Activated CD8-positive, alpha-beta memory T cell treated with anti-CD3 and anti-CD28 coated beads, Interleukin-2, amount 50 U/mL, for 24 hours (primary cell): ENCODE data around the gene PANK1.

Source experiments
- DNase-seq: peaks from one replicate; pipeline ENCODE4 v3.0.0-alpha.2; 2020; ENCODE audit errors: extremely low read depth

The PANK1 gene

GRCh38 chr10:89615824-89616223, 29.2 kb downstream of the PANK1 start:
- DNase-seq = no peak

DNA sequence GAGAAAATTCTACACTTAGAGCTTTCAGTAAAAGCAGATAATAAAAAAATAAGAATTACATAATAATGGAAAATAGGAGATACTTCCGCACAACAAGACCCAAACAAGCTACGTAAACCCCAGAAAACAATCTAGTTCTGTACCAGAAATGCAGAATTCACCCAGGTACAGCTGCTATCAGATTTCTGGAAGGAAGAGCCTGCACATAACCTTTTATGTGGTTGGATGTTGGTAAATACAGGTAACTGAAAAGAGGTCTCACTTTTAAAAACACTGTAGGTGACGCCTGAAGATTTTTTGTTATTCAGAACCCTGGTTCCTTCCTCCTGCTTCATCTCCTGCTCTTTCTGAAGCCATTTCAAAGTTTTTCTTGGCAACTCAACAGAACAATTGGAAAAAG, 29.9 kb downstream of the PANK1 start:
- no peak for DNase-seq

- DNase-seq = no peak
Observed at GRCh38 chr10:89613582-89613981, 31.5 kb downstream of the PANK1 start.

DNA sequence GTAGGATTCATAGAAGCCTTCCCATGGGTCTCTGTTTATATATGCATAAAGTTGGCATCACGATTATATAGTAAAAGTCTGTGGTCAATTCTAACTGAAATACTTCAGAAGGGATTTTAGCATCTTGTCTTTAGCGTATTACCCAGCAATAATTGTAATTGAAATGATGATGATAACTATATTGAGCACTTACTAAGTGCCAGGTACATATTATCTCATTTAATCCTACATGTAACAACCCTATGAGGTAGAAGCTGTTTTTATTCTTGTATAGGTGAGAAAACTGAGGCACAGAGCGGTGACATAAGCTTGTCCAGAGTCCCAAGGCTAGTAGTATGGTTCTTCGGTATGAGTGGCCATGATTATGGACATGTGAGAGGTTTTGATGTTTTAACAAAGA, 33.8 kb downstream of the PANK1 start:
- no peak for DNase-seq

DNA sequence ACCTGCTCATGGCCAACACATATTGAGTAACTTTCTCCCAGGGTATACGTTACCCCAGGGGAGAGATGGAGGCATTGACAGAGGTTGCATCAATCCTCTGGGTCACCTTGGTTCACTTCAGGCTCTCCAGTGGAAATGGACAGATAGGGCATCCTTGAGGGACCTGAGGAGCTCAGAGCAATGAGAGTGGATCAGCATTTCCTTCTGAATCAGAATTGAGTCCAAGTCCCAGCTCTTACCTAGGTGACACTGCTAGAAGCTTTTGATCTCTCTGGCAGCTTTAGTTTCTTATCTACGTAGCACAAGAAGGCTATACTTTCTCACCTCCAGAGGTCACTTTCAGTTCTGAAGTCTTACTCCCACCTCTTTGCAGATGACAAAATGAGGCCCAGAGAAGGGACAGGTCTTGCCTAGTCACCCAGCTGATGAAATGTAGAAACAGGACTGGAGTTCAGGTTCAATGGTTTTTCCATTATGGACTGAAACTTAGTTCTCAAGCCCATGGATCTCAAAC, 35.2 kb downstream of the PANK1 start:
- no peak for DNase-seq

DNA sequence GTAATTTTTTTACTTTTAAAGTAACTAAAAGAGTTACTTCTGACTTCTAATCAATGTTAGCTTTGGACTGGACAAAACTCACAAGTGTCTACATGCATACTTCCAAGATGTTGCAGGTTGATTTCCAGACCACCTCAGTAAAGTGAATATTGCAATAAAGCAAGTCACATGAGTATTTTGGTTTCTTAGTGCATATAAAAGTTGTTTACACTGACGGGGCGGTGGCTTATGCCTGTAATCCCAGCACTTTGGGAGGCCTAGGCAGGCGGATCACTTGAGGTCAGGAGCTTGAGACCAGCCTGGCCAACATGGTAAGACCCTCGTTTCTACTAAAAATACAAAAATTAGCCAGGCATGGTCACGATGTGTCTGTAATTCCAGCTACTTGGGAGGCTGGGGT, 40.8 kb downstream of the PANK1 start:
- DNase-seq = no peak

DNA sequence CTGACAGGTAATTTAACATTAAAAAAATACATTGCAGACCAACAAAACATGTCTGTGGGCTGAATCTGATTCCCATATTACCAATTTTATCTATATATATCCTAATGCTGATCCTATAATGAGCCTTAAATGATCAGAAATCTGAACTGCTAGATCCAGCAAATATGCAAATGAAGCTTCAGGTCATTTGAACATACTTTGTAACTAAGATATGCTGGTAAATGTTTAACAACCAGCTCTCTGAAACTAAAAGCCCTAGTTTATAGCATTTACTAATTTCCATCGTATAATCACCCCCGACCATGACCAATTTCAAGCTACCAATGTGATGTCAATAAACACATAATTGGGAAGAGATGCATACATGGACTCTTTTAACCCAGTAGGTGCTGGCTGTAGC, 42.1 kb downstream of the PANK1 start:
- no peak for DNase-seq

- no peak for DNase-seq
Observed at GRCh38 chr10:89601728-89602361, 43.2 kb downstream of the PANK1 start.

GRCh38 chr10:89600041-89600440, 45.0 kb downstream of the PANK1 start:
- no peak for DNase-seq

- DNase-seq = no peak
Observed at GRCh38 chr10:89593043-89593442, 52.0 kb downstream of the PANK1 start.

GRCh38 chr10:89592539-89592938, 52.5 kb downstream of the PANK1 start:
- no peak for DNase-seq

GRCh38 chr10:89591796-89592271, 53.2 kb downstream of the PANK1 start:
- no peak for DNase-seq

- DNase-seq = no peak
Observed at GRCh38 chr10:89591111-89591795, 53.8 kb downstream of the PANK1 start.

DNA sequence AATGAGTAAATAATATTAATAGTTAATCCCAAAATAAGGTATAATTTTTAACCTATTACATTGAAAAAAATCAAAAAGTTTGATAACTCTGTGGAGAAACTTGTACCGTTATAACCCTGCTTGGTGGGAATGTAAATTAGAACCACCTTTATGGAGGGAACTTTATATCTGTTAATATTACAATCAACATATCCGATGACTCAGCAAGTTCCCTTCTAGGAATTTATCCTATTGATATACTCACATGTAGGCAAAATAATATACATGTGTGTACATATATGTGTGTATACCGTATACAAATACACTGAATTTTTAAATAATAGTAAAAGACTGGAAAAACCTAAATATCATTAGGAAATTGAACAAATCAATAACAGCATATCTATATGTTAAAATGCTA, 54.7 kb downstream of the PANK1 start:
- DNase-seq = no peak

- DNase-seq = no peak
Observed at GRCh38 chr10:89589101-89589720, 55.8 kb downstream of the PANK1 start.

- no peak for DNase-seq
Observed at GRCh38 chr10:89588671-89589070, 56.4 kb downstream of the PANK1 start.

- DNase-seq = no peak
Observed at GRCh38 chr10:89582022-89582421, 63.0 kb downstream of the PANK1 start.

DNA sequence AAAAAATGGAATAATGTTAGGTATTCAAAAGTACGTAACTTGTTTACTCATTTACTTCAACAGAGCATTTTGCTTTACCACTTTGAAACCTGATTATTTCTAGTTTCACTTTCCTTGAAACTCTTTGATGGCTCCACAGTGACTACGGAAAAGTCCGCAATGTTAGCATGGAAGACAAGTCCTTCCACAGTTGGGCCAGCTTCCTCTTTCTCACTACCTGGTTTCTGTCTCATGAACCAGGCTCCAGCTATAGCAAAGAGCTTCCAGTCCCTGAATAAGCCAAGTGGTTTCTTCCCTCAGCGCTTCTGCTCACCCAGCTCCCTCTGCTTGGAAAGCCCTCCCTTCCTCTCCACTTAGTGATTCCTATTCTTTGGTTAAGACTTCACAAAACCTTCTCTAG, 64.8 kb downstream of the PANK1 start:
- DNase-seq = no peak

GRCh38 chr10:89576696-89577095, 68.3 kb downstream of the PANK1 start:
- no peak for DNase-seq

DNA sequence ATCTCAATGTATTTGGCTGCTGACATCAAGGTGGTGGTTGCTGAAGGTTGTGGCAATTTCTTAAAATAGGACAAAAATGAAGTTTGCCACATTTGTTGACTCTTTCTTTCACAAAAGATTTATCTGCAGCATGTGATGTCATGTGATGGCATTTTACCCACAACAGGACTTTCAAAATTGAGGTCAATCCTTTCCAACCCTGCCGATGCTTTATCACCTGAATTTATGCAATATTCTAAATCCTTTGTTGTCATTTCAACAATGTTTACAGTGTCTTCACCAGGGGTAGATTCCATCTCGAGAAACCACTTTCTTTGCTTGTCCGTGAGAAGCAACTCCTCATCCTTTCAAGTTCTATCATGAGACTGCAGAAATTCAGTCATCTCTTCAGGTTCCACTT, 69.0 kb downstream of the PANK1 start:
- DNase-seq = no peak

GRCh38 chr10:89575031-89575430, 70.0 kb downstream of the PANK1 start:
- DNase-seq = no peak

- DNase-seq = no peak
Observed at GRCh38 chr10:89574368-89574767, 70.7 kb downstream of the PANK1 start.
